Panc1 (cell line): ENCODE measurements around the gene PDILT. TPM values are rescaled to one million over a fixed set of nuclear protein-coding genes. Genes with fewer than 3 reads are reported as not detected.
"Not testable (repeated sequence)": the region's sequence is repeated elsewhere in the genome, so short reads cannot be mapped to it uniquely, and the experiment has no call there.

Experiments
- ATAC-seq: fragments of 200-7000 bp; cut with Tn5 transposase; 2 replicates; pipeline ENCODE4 v1.9.1; 2020; ENCODE audit warnings: mild to moderate bottlenecking, moderate library complexity
- BruUV-seq: library from RNA; stranded (reverse); fragments of 400-500 nt; replicated peaks from 2 replicates; lab custom pipeline; 2021; lab: Mats Ljungman, UMichigan
- CTCF ChIA-PET: fragments of 300-600 bp; sonication (Branson Sonifier 250); formaldehyde crosslinking; loops from one replicate; lab custom pipeline; 2022; ENCODE audit warnings: antibody characterized with exemption; lab: Charles Lee
- POLR2A ChIA-PET: fragments of 300-600 bp; sonication (Branson Sonifier 250); formaldehyde crosslinking; loops from one replicate; lab custom pipeline; 2022; ENCODE audit warnings: antibody characterized with exemption; lab: Charles Lee
- DNase-seq: peaks from one replicate; pipeline ENCODE4 v3.0.0-alpha.2; 2010; ENCODE audit warnings: low read depth, low spot score
- H3K27ac ChIP-seq: 2 replicates; pipeline ENCODE4 v1.5.1; 2011; ENCODE audit warnings: mild to moderate bottlenecking, low read length, inconsistent platforms
- H3K27me3 ChIP-seq: fragments of 200-500 bp; sonication (Bioruptor generic); 2 replicates; pipeline ENCODE4 v1.6.0; 2014; ENCODE audit warnings: low read length, inconsistent platforms; ENCODE audit not compliant: control insufficient read depth, insufficient read depth
- H3K36me3 ChIP-seq: fragments of 200-500 bp; sonication (Bioruptor generic); 2 replicates; pipeline ENCODE4 v1.5.1; 2014; ENCODE audit warnings: inconsistent platforms, mild to moderate bottlenecking, low read length, moderate library complexity; ENCODE audit not compliant: control insufficient read depth, insufficient read depth
- H3K4me1 ChIP-seq: 2 replicates; pipeline ENCODE4 v1.5.1; 2011; ENCODE audit warnings: inconsistent platforms, mild to moderate bottlenecking, low read length, moderate library complexity; ENCODE audit not compliant: control insufficient read depth, insufficient read depth
- H3K4me3 ChIP-seq, 2 experiments: 2 replicates each; pipeline ENCODE4 v1.5.1; 2011 to 2012; ENCODE audit warnings: low read depth in 2 of 2, low read length in 2 of 2, mild to moderate bottlenecking in 2 of 2, inconsistent platforms in 1 of 2, moderate library complexity in 1 of 2
- H3K9me3 ChIP-seq: fragments of 200-500 bp; sonication (Bioruptor generic); 2 replicates; pipeline ENCODE4 v1.5.1; 2014; ENCODE audit warnings: low read depth, mild to moderate bottlenecking, inconsistent platforms, low read length, moderate library complexity; ENCODE audit not compliant: control insufficient read depth, insufficient read depth
- POLR2AphosphoS5 ChIP-seq: IDR thresholded peaks from 2 replicates; pipeline ENCODE4 v1.6.1; 2012; ENCODE audit warnings: mild to moderate bottlenecking, low read depth, low read length, moderate library complexity
- SIN3A ChIP-seq: IDR thresholded peaks from 2 replicates; pipeline ENCODE4 v1.6.1; 2012; ENCODE audit warnings: low read depth, mild to moderate bottlenecking, low read length, moderate library complexity, borderline replicate concordance; ENCODE audit not compliant: insufficient read depth
- TCF7L2 ChIP-seq: IDR thresholded peaks from 2 replicates; pipeline ENCODE4 v1.6.1; 2011; ENCODE audit warnings: mild to moderate bottlenecking, low read depth, low read length, inconsistent platforms
- in situ Hi-C: cut with HindIII; loops from 2 replicates; pipeline ENCODE4 v1.10.0; 2016; ENCODE audit warnings: low sequenced_read_pairs, low pct_unique_long_range_greater_than_20kb
- intact Hi-C: fragments of 100-400 bp; cut with micrococcal nuclease; formaldehyde crosslinking; loops from one replicate; pipeline ENCODE4 v1.10.0; 2022; ENCODE audit not compliant: unreplicated experiment
- total RNA-seq: library from RNA; stranded (reverse); gene quantifications from one replicate; pipeline ENCODE4 v1.2.1, GENCODE V29; 2021; ENCODE audit not compliant: unreplicated experiment
- TF ChIP-seq, protein P1 (sequence below), 2 experiments: IDR thresholded peaks; 2 replicates each; pipeline ENCODE4 v1.6.1; 2011 to 2012; ENCODE audit warnings: low read depth in 2 of 2, control low read depth in 1 of 2, low read length in 1 of 2, mild to moderate bottlenecking in 1 of 2, moderate library complexity in 1 of 2; ENCODE audit not compliant: insufficient read depth in 1 of 2
- TF ChIP-seq, protein P2 (sequence below): fragments of 450-650 bp; IDR thresholded peaks from 2 replicates; pipeline ENCODE4 v1.5.1; 2017; ENCODE audit warnings: mild to moderate bottlenecking

Gene PDILT
- total RNA-seq, 1 experiment from 2014 or later: not detected

- Histone ChIP-seq H3K27ac (no peak overlapping the region), H3K4me1 (no peaks in the 10 kb centered on the region), H3K9me3 (no peaks in the 10 kb centered on the region), H3K36me3 (no peaks in the 10 kb centered on the region), H3K4me3 (no peak overlapping the region), H3K27me3 (peaks cover 17% of the 10 kb centered on the region)
- no peak for DNase-seq
- no TSS peak for BruUV-seq
- ATAC-seq: no peak
- ChIA-PET POLR2A (no interaction called here), CTCF (no interaction called here)
- no peak for TF ChIP-seq SIN3A
- TF ChIP-seq, protein P1, sequence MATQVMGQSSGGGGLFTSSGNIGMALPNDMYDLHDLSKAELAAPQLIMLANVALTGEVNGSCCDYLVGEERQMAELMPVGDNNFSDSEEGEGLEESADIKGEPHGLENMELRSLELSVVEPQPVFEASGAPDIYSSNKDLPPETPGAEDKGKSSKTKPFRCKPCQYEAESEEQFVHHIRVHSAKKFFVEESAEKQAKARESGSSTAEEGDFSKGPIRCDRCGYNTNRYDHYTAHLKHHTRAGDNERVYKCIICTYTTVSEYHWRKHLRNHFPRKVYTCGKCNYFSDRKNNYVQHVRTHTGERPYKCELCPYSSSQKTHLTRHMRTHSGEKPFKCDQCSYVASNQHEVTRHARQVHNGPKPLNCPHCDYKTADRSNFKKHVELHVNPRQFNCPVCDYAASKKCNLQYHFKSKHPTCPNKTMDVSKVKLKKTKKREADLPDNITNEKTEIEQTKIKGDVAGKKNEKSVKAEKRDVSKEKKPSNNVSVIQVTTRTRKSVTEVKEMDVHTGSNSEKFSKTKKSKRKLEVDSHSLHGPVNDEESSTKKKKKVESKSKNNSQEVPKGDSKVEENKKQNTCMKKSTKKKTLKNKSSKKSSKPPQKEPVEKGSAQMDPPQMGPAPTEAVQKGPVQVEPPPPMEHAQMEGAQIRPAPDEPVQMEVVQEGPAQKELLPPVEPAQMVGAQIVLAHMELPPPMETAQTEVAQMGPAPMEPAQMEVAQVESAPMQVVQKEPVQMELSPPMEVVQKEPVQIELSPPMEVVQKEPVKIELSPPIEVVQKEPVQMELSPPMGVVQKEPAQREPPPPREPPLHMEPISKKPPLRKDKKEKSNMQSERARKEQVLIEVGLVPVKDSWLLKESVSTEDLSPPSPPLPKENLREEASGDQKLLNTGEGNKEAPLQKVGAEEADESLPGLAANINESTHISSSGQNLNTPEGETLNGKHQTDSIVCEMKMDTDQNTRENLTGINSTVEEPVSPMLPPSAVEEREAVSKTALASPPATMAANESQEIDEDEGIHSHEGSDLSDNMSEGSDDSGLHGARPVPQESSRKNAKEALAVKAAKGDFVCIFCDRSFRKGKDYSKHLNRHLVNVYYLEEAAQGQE (IDR thresholded peaks at IDR 0.05; ENCODE audit: insufficient read depth in 1 of 2, low read depth in 2 of 2, low read length in 1 of 2): no peak
- TF ChIP-seq, protein P2, sequence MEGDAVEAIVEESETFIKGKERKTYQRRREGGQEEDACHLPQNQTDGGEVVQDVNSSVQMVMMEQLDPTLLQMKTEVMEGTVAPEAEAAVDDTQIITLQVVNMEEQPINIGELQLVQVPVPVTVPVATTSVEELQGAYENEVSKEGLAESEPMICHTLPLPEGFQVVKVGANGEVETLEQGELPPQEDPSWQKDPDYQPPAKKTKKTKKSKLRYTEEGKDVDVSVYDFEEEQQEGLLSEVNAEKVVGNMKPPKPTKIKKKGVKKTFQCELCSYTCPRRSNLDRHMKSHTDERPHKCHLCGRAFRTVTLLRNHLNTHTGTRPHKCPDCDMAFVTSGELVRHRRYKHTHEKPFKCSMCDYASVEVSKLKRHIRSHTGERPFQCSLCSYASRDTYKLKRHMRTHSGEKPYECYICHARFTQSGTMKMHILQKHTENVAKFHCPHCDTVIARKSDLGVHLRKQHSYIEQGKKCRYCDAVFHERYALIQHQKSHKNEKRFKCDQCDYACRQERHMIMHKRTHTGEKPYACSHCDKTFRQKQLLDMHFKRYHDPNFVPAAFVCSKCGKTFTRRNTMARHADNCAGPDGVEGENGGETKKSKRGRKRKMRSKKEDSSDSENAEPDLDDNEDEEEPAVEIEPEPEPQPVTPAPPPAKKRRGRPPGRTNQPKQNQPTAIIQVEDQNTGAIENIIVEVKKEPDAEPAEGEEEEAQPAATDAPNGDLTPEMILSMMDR: no peak
- TF ChIP-seq POLR2AphosphoS5: no peak
- no peak for TF ChIP-seq TCF7L2
- in situ Hi-C loops: no loop called here
- intact Hi-C loops: no loop called here
These were observed 82.9 kb downstream of the PDILT start for GRCh38 chr16:20321671-20322070.

DNA sequence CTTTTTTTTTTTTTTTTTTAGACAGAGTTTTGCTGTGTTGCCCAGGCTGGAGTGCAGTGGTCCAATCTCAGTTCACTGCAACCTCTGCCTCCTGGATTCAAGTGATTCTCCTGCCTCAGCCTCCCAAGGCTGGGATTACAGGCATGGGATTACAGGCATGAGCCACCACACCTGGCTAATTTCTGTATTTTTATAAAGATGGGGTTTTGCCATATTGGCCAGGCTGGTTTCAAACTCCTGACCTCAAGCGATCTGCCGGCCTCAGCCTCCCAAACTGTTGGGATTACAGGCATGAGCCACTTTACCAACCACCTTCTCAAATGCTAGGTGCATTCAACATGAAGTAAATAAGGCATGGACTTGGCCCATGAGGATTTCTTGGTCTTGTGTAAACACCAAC is 83.5 kb downstream of the PDILT start:
- CTCF ChIA-PET, H3K4me1 ChIP-seq, in situ Hi-C loops, H3K27ac ChIP-seq, BruUV-seq, H3K4me3 ChIP-seq, POLR2A ChIA-PET, H3K36me3 ChIP-seq, ATAC-seq, intact Hi-C loops, H3K9me3 ChIP-seq, DNase-seq: not testable (repeated sequence)
- H3K27me3 ChIP-seq: peaks cover 15% of the 10 kb centered on the region

DNA sequence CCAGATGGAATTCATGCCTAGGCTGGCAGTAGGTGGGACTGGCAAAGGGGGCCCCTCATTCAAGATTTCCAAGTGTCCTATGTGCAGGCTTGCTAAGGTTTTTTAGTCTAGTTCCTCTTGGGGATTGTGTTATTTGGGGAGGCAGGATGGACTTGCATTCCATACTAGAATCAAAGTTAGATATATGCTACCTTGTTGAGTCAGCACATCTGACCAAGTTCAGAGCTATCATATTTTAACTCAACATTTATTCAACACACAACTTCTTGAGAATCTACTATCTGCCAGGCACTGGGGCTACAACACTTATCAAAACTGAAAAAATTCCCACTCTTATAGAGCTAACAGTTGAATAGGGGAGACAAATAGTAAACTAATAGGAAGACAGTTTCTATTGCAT is 83.9 kb downstream of the PDILT start:
- Histone ChIP-seq H3K27ac (no peak overlapping the region), H3K4me3 (no peak overlapping the region), H3K9me3 (no peaks in the 10 kb centered on the region), H3K27me3 (peaks cover 12% of the 10 kb centered on the region), H3K4me1 (no peaks in the 10 kb centered on the region), H3K36me3 (no peaks in the 10 kb centered on the region)
- ChIA-PET POLR2A (no interaction called here), CTCF (no interaction called here)
- in situ Hi-C loops (no loop called here), intact Hi-C loops (no loop called here)
- TF ChIP-seq TCF7L2 (no peak), POLR2AphosphoS5 (no peak), SIN3A (no peak)
- TF ChIP-seq, protein P2: no peak
- TF ChIP-seq, protein P1 (IDR thresholded peaks at IDR 0.05; ENCODE audit: insufficient read depth in 1 of 2, low read depth in 2 of 2, low read length in 1 of 2): no peak
- no peak for ATAC-seq
- no TSS peak for BruUV-seq
- no peak for DNase-seq
